ENCODE data around the gene TET3. TPM values are rescaled to one million over a fixed set of nuclear protein-coding genes. Genes with fewer than 3 reads are reported as not detected.

TET3 gene
- polyA plus RNA-seq, 2 of the 4 experiments (the other 2 are of a cell fraction), result 4.6 to 6.1 TPM

- FAIRE-seq (no peak), DNase-seq (ENCODE audit: low read depth in 1 of 2, low spot score in 1 of 2) (no peak), ATAC-seq (no peak)
- Histone ChIP-seq H3K4me3 (no peak overlapping the region), H3K27ac (no peak overlapping the region), H3K4me1 (peaks cover 42% of the 10 kb centered on the region), H3K4me2 (no peak overlapping the region), H3K9me3 (no peaks in the 10 kb centered on the region)
- ChIA-PET CTCF (interaction anchor here (0.8 to 0.9 kb wide), 2 partner anchors 126 to 135 kb away, joined by 3 read pairs; no protein-coding TSS in a partner anchor), POLR2A (no interaction called here)
- TF ChIP-seq ZNF302 (CRISPR knock-in tag; IDR thresholded peaks at IDR 0.05) (no peak), HOXB13 (CRISPR knock-in tag; IDR thresholded peaks at IDR 0.05; ENCODE audit: low read depth) (no peak), POLR2AphosphoS2 (conservative IDR thresholded peaks at IDR 0.05; ENCODE audit: low read length) (no peak), MAFK (IDR thresholded peaks at IDR 0.05; ENCODE audit: partially characterized antibody) (no peak), POLR2A (IDR thresholded peaks at IDR 0.05; ENCODE audit: low read length) (no peak), MYC (IDR thresholded peaks at IDR 0.05; ENCODE audit: borderline replicate concordance, low read length) (no peak), EHF (CRISPR knock-in tag; IDR thresholded peaks at IDR 0.05) (no peak), MAZ (IDR thresholded peaks at IDR 0.05; ENCODE audit: borderline replicate concordance, low read depth, low read length) (no peak), RNF2 (IDR thresholded peaks at IDR 0.05; ENCODE audit: borderline replicate concordance, low read depth) (no peak), ZC3H11A (IDR thresholded peaks at IDR 0.05) (no peak), TP53 (CRISPR knock-in tag; IDR thresholded peaks at IDR 0.05) (no peak), HOXB5 (CRISPR knock-in tag; IDR thresholded peaks at IDR 0.05) (no peak), EHMT2 (IDR thresholded peaks at IDR 0.05; ENCODE audit: low read depth) (no peak), MAX (IDR thresholded peaks at IDR 0.05) (no peak), CHD2 (IDR thresholded peaks at IDR 0.05; ENCODE audit: low read length, partially characterized antibody) (no peak), CBX2 (IDR thresholded peaks at IDR 0.05; ENCODE audit: borderline replicate concordance, low read depth) (no peak), HOXA7 (CRISPR knock-in tag; IDR thresholded peaks at IDR 0.05) (no peak), HDAC2 (IDR thresholded peaks at IDR 0.05) (no peak)
- TF ChIP-seq, protein P1, sequence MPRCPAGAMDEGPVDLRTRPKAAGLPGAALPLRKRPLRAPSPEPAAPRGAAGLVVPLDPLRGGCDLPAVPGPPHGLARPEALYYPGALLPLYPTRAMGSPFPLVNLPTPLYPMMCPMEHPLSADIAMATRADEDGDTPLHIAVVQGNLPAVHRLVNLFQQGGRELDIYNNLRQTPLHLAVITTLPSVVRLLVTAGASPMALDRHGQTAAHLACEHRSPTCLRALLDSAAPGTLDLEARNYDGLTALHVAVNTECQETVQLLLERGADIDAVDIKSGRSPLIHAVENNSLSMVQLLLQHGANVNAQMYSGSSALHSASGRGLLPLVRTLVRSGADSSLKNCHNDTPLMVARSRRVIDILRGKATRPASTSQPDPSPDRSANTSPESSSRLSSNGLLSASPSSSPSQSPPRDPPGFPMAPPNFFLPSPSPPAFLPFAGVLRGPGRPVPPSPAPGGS (IDR thresholded peaks at IDR 0.05), result no peak
- 93% methylated on average over 2 of the region's 2 CpGs for WGBS (ENCODE audit: missing lambda C conversion rate)
Measured at GRCh38 chr2:73989972-73990371, 5.3 kb downstream of the TET3 start.

GRCh38 chr2:73990531-73990930 is 5.8 kb downstream of the TET3 start:
- ChIA-PET POLR2A (no interaction called here), CTCF (interaction anchor here (0.8 to 0.9 kb wide), 2 partner anchors 125 to 135 kb away, joined by 3 read pairs; no protein-coding TSS in a partner anchor)
- Histone ChIP-seq H3K4me1 (peaks cover 42% of the 10 kb centered on the region), H3K4me2 (no peak overlapping the region), H3K27ac (no peak overlapping the region), H3K9me3 (no peaks in the 10 kb centered on the region), H3K4me3 (no peak overlapping the region)
- FAIRE-seq, result no peak
- 94% methylated on average over 1 of the region's 1 CpG for WGBS (ENCODE audit: missing lambda C conversion rate)
- ATAC-seq, result no peak
- TF ChIP-seq NFE2L2 (conservative IDR thresholded peaks at IDR 0.05; ENCODE audit: low read length), result no peak
- DNase-seq (ENCODE audit: low read depth in 1 of 2, low spot score in 1 of 2), result no peak

DNA sequence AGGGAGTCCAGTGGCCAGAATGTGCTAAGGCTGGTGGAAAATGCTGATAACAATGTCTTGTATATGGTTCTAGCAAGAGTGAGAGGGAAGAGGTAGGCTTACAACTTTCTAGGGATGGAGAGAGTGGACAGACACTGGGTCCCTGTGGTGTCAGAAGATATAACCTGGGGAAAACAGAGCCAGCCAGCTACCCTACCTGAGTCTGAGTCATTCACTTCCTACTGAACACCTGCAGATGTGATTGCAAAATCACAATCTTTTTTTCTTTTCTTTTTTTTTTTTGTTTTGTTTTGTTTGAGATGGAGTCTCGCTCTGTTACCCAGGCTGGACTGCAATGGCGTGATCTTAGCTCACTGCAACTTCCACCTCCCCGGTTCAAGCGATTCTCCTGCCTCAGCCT is 7.3 kb downstream of the TET3 start:
- H3K9me3 ChIP-seq, result no peaks in the 10 kb centered on the region
- ATAC-seq (no peak), FAIRE-seq (no peak), DNase-seq (ENCODE audit: low read depth in 1 of 2, low spot score in 1 of 2) (no peak)
- ChIA-PET CTCF (interaction anchor here (1.3 kb wide), 1 partner anchor 18 kb away, joined by 4 read pairs; no protein-coding TSS in a partner anchor), POLR2A (interaction anchor here (0.5 kb wide), 1 partner anchor 130 kb away, joined by 4 read pairs; no protein-coding TSS in a partner anchor)
- peaks cover 29% of the 10 kb centered on the region for H3K4me1 ChIP-seq
- WGBS (ENCODE audit: missing lambda C conversion rate), result 97% methylated on average over 4 of the region's 4 CpGs
- H3K27ac ChIP-seq, result no peak overlapping the region
- no peak overlapping the region for H3K4me3 ChIP-seq
- no peak overlapping the region for H3K4me2 ChIP-seq
- TF ChIP-seq CEBPB (IDR thresholded peaks at IDR 0.05), result no peak
- TF ChIP-seq, protein P2, sequence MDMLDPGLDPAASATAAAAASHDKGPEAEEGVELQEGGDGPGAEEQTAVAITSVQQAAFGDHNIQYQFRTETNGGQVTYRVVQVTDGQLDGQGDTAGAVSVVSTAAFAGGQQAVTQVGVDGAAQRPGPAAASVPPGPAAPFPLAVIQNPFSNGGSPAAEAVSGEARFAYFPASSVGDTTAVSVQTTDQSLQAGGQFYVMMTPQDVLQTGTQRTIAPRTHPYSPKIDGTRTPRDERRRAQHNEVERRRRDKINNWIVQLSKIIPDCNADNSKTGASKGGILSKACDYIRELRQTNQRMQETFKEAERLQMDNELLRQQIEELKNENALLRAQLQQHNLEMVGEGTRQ (IDR thresholded peaks at IDR 0.05), result no peak
- no peak for TF ChIP-seq HEYL (CRISPR knock-in tag; IDR thresholded peaks at IDR 0.05)
- no peak for TF ChIP-seq HOXB13 (CRISPR knock-in tag; IDR thresholded peaks at IDR 0.05; ENCODE audit: low read depth)
- TF ChIP-seq MYC (IDR thresholded peaks at IDR 0.05; ENCODE audit: borderline replicate concordance, low read length), result no peak
- TF ChIP-seq RFX5 (IDR thresholded peaks at IDR 0.05), result no peak
- TF ChIP-seq, protein P3, sequence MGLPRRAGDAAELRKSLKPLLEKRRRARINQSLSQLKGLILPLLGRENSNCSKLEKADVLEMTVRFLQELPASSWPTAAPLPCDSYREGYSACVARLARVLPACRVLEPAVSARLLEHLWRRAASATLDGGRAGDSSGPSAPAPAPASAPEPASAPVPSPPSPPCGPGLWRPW (IDR thresholded peaks at IDR 0.05), result no peak
- TF ChIP-seq RAD21 (conservative IDR thresholded peaks at IDR 0.05 in 1 of 2, IDR thresholded peaks at IDR 0.05 in 1 of 2), result no peak
- TF ChIP-seq, protein P1 (IDR thresholded peaks at IDR 0.05), result no peak
- TF ChIP-seq ELK1 (IDR thresholded peaks at IDR 0.05; ENCODE audit: low read depth, low read length), result no peak
- no peak for TF ChIP-seq FOXS1 (CRISPR knock-in tag; IDR thresholded peaks at IDR 0.05)
- no peak for TF ChIP-seq GATA3 (IDR thresholded peaks at IDR 0.05; ENCODE audit: borderline replicate concordance)
- no peak for TF ChIP-seq EHMT2 (IDR thresholded peaks at IDR 0.05; ENCODE audit: low read depth)
- TF ChIP-seq, protein P4, sequence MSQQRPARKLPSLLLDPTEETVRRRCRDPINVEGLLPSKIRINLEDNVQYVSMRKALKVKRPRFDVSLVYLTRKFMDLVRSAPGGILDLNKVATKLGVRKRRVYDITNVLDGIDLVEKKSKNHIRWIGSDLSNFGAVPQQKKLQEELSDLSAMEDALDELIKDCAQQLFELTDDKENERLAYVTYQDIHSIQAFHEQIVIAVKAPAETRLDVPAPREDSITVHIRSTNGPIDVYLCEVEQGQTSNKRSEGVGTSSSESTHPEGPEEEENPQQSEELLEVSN (IDR thresholded peaks at IDR 0.05; ENCODE audit: borderline replicate concordance, low read depth), result no peak
- TF ChIP-seq KDM1A (IDR thresholded peaks at IDR 0.05; ENCODE audit: low read depth), result no peak
